GM18520 (cell line): Measurements from ENCODE around the gene CADPS2.
"Not testable (repeated sequence)": the region's sequence is repeated elsewhere in the genome, so short reads cannot be mapped to it uniquely, and the experiment has no call there.

Source experiments
- ATAC-seq: cut with Tn5 transposase; IDR thresholded peaks from one replicate; pipeline ENCODE4 v1.9.1; 2021; ENCODE audit not compliant: unreplicated experiment

CADPS2 gene

DNA sequence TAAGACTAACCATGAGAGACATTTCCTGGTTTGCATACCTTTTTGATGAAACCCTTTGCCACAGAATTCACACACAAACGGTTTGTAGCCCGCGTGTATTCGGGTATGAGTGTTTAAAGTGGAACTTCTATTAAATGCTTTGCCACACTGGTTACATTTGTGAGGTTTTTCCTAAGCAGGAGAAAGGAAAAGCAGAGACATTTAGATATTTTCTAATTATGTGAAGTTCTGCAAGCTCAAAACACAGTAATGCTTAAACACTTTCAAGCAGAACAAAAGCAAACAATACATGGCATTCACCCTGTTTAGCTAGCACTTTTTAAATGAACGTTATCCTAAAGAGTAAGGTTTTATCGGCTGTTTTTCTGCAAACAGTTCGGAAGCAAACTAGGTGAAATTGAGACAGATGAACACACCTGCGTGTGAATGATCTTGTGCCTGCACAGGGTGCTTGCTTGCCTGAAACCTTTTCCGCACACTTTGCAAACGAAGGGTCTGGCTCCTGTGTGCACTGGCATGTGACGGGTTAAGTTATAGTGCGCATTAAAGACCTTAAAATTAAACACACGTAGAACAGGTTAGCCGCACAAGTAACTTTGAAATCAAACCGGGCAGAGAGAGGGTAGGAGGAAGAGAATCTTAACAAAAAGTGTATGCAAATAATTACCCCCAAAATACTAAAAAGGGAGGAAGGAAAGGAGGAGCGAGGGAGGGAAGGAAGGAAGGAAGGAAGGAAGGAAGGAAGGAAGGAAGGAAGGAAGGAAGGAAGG lies 583.3 kb downstream of the CADPS2 start:
- no peak for ATAC-seq

- ATAC-seq = no peak
Measured at GRCh38 chr7:122301858-122302760, 584.2 kb downstream of the CADPS2 start.

- no peak for ATAC-seq
Measured at GRCh38 chr7:122300956-122301833, 585.1 kb downstream of the CADPS2 start.

- ATAC-seq = no peak
Measured at GRCh38 chr7:122300211-122300932, 585.9 kb downstream of the CADPS2 start.

DNA sequence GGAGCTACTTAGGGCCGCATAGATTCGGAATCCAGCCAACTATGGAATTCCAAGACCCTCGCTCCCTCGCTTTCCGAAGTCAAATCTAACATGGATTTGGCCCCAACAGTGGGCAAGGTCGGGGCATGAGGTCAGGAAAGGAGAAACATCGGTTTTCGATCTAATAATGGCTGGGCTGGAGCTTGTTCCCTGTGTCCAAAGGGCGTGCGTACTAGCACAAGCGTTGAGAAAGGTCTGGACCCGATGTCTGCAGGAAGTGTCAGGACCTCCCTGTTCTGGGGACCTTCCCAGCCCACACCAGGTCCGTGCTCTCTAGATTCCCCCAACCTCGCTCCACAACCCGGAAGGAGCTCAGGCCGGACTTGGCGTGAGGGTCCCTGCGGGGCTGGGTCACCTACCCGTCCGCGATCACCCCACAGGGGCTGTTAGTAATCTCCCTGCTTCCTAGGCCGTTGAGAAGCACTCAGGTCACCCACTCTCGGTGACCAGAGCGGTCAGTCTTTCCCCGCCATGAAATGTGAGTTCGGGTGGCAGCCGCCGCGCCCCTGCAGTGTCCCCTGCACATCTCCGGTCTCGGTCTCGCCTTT lies 586.5 kb downstream of the CADPS2 start:
- ATAC-seq = no peak

DNA sequence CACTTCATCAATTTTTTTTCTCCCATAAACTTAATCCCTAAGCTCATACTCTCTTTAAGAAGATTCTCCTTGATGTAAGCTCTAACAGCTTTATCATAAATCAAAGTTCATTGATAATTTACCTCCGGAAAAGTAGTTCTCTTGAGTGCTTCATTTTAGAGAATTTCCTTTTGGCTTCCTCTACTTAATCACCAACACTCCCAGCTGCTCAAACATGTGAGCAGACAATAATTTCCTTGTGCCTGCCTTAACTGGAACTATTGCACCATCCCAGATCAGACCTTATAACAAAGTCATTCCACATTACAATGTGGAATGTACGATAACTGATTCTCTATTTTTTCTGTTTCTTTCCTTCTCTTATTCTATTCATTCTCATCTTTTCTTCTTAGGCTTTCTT lies 587.6 kb downstream of the CADPS2 start:
- no peak for ATAC-seq

GRCh38 chr7:122298131-122298530 lies 588.1 kb downstream of the CADPS2 start:
- no peak for ATAC-seq

- ATAC-seq = no peak
Measured at GRCh38 chr7:122291189-122291588, 595.1 kb downstream of the CADPS2 start.

GRCh38 chr7:122290476-122290875 lies 595.8 kb downstream of the CADPS2 start:
- ATAC-seq = no peak

DNA sequence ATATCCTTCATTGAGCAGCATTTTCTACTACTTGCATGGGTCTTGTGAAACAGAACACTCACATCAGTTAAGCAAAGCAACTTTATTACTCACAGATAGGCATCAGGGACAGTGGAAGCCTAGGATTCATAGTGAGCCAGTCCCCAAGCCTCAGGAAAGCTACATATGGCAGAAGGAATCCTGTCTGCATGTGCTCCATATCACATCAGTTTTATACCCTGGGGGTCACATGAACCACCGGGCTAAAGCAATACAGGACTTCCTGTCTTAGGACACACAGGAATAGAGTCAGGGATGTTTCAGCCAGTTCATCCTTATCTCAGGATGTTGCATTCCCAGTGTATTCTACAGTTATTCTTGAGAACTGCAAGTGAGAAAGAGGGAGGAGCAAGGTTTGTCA lies 596.8 kb downstream of the CADPS2 start:
- no peak for ATAC-seq

- not testable (repeated sequence) for ATAC-seq
Measured at GRCh38 chr7:122284608-122285007, 601.7 kb downstream of the CADPS2 start.

GRCh38 chr7:122273117-122273516 lies 613.1 kb downstream of the CADPS2 start:
- no peak for ATAC-seq

DNA sequence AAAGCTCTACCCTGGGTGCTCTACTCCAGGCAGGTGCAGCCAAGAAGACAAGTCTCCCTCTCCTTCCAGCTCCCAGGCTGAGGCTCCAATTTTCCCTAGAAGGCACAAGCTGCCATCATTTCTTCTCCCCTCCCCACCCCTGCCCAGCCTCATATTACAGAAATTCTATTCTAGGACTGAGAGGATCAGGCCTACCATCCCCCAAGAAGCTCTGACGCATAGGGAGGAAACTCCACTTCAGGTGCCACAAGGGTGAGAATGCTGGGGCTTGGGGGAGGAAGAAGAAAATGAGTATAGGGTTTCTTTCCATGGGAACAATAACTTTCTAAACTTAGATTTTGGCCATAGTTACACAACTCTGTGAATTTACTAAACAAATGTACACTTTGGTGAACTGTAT lies 617.0 kb downstream of the CADPS2 start:
- ATAC-seq = no peak
